Inferior parietal cortex (tissue), 1 donor: Measurements from ENCODE around the gene BCAN.

Experiments used
- DNase-seq: peaks from one replicate; pipeline ENCODE4 v3.0.0-alpha.2; 2016; ENCODE audit errors: extremely low spot score

The BCAN gene

GRCh38 chr1:156697481-156697880, 55.6 kb downstream of the BCAN start:
- no peak for DNase-seq

- DNase-seq, result no peak
Observed at GRCh38 chr1:156698995-156699394, 57.1 kb downstream of the BCAN start.

- DNase-seq, result no peak
Observed at GRCh38 chr1:156700736-156701531, 59.0 kb downstream of the BCAN start.

- no peak for DNase-seq
Observed at GRCh38 chr1:156703336-156703735, 61.4 kb downstream of the BCAN start.

GRCh38 chr1:156703741-156704140, 61.8 kb downstream of the BCAN start:
- no peak for DNase-seq

- no peak for DNase-seq
Observed at GRCh38 chr1:156704166-156704711, 62.3 kb downstream of the BCAN start.

- no peak for DNase-seq
Observed at GRCh38 chr1:156704930-156705320, 63.0 kb downstream of the BCAN start.

GRCh38 chr1:156705321-156705917, 63.5 kb downstream of the BCAN start, which contains the start of gene CRABP2:
CRABP2 (minus strand) TSS chr1:156705583; CDS start chr1:156705446, 137 bp downstream.
- DNase-seq, result no peak

GRCh38 chr1:156705918-156706656, 64.2 kb downstream of the BCAN start:
- DNase-seq, result no peak

- no peak for DNase-seq
Observed at GRCh38 chr1:156706657-156707416, 64.9 kb downstream of the BCAN start.

GRCh38 chr1:156707417-156708217, 65.7 kb downstream of the BCAN start:
- no peak for DNase-seq

- DNase-seq, result no peak
Observed at GRCh38 chr1:156708218-156708661, 66.3 kb downstream of the BCAN start.

GRCh38 chr1:156709031-156709430, 67.1 kb downstream of the BCAN start:
- DNase-seq, result no peak
